Measurements from ENCODE around the gene TRIM63.

DNA sequence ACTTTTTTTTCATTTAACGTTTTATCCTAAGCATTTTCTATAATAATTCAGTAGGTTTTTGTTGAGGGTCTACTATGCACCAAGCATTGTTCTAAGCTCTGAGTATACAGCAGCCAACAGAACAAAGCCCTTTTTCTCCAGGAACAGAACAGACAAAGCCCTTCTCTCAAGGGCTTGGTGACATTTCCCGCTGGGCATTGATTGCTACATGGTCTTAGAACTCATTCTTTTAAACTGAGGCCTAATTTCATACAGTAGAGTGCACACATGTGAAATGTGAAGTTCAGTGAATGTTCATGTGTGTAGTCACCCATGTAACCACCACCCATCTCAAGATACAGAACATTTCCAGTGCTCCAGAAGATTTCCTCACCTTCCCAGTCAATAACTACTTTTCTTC is 29.0 kb upstream of the TRIM63 start:
- TF ChIP-seq CTCF (conservative IDR thresholded peaks at IDR 0.05) (no peak), EZH2 (IDR thresholded peaks at IDR 0.05; ENCODE audit: low read depth) (no peak)

All from PC-9 (cell line).